ENCODE results near the gene PTPN11.

The PTPN11 gene

DNA sequence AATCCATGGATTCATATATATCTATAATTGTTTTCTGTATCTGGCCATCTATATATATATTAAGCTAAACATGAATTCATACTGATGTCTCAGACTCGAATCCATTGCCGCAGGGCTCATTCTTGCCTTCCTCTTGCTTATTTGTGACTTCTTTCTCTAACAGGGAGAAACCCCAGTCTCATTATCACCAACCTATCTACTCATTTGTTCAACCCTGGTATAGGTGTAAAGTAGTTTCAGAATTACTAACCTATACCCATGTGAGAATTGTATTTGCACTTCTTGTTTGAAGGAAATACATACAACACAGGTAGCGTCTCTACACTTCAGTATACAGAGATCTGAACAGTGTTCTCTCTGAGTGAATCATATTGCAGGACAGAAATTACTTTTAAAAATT lies 77.7 kb downstream of the PTPN11 start:
- no peaks in the 10 kb centered on the region for H3K4me1 ChIP-seq (ENCODE audit: control insufficient read depth in 1 of 2, insufficient read depth in 2 of 2, low read length in 2 of 2)
- H3K27ac ChIP-seq (ENCODE audit: low read depth, low read length): no peak overlapping the region
- no peak overlapping the region for H3K9ac ChIP-seq (ENCODE audit: low read depth in 1 of 2, low read length in 2 of 2)
- H3K9me3 ChIP-seq (ENCODE audit: control insufficient read depth in 1 of 2, low read length in 2 of 2): no peaks in the 10 kb centered on the region
- no peaks in the 10 kb centered on the region for H3K27me3 ChIP-seq (ENCODE audit: control insufficient read depth in 1 of 2, insufficient read depth in 2 of 2, low read length in 2 of 2)
- peaks cover 0 to 43% of the 10 kb centered on the region in 2 donors for H3K36me3 ChIP-seq (ENCODE audit: control insufficient read depth in 1 of 2, insufficient read depth in 2 of 2, low read length in 2 of 2)
- no peak overlapping the region for H3K4me3 ChIP-seq (ENCODE audit: low read depth in 1 of 2, low read length in 2 of 2)

- no peaks in the 10 kb centered on the region for H3K9me3 ChIP-seq (ENCODE audit: control insufficient read depth in 1 of 2, low read length in 2 of 2)
- no peaks in the 10 kb centered on the region for H3K27me3 ChIP-seq (ENCODE audit: control insufficient read depth in 1 of 2, insufficient read depth in 2 of 2, low read length in 2 of 2)
- no peak overlapping the region for H3K4me3 ChIP-seq (ENCODE audit: low read depth in 1 of 2, low read length in 2 of 2)
- no peak overlapping the region for H3K9ac ChIP-seq (ENCODE audit: low read depth in 1 of 2, low read length in 2 of 2)
- no peaks in the 10 kb centered on the region for H3K4me1 ChIP-seq (ENCODE audit: control insufficient read depth in 1 of 2, insufficient read depth in 2 of 2, low read length in 2 of 2)
- peaks cover 8 to 45% of the 10 kb centered on the region in 2 donors for H3K36me3 ChIP-seq (ENCODE audit: control insufficient read depth in 1 of 2, insufficient read depth in 2 of 2, low read length in 2 of 2)
- no peak overlapping the region for H3K27ac ChIP-seq (ENCODE audit: low read depth, low read length)
Observed at GRCh38 chr12:112498580-112498979, 79.8 kb downstream of the PTPN11 start.

DNA sequence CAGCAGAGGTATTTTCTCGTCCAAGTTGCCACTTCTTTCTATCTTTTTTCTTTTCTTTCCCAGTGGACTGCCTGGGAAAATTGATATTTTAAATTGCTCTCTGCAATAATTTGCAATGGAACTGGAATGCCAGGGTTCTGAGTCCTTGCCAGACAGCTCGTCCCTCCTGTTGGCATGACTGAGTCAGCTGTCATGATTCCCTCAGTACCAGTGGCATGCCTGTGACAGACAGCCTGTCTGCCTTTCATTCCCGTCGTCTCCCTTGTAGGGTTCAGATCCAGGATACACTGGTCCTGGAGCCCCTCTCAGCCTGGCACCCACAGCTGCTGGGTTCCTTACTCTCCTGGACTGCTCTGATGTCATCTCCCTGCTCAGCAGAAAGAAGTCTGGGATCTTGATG lies 84.8 kb downstream of the PTPN11 start:
- Histone ChIP-seq H3K9me3 (ENCODE audit: control insufficient read depth in 1 of 2, low read length in 2 of 2) (no peaks in the 10 kb centered on the region), H3K27me3 (ENCODE audit: control insufficient read depth in 1 of 2, insufficient read depth in 2 of 2, low read length in 2 of 2) (no peaks in the 10 kb centered on the region), H3K4me3 (ENCODE audit: low read depth in 1 of 2, low read length in 2 of 2) (no peak overlapping the region), H3K9ac (ENCODE audit: low read depth in 1 of 2, low read length in 2 of 2) (no peak overlapping the region), H3K36me3 (ENCODE audit: control insufficient read depth in 1 of 2, insufficient read depth in 2 of 2, low read length in 2 of 2) (peaks cover 23 to 56% of the 10 kb centered on the region in 2 donors), H3K4me1 (ENCODE audit: control insufficient read depth in 1 of 2, insufficient read depth in 2 of 2, low read length in 2 of 2) (no peaks in the 10 kb centered on the region), H3K27ac (ENCODE audit: low read depth, low read length) (no peak overlapping the region)

DNA sequence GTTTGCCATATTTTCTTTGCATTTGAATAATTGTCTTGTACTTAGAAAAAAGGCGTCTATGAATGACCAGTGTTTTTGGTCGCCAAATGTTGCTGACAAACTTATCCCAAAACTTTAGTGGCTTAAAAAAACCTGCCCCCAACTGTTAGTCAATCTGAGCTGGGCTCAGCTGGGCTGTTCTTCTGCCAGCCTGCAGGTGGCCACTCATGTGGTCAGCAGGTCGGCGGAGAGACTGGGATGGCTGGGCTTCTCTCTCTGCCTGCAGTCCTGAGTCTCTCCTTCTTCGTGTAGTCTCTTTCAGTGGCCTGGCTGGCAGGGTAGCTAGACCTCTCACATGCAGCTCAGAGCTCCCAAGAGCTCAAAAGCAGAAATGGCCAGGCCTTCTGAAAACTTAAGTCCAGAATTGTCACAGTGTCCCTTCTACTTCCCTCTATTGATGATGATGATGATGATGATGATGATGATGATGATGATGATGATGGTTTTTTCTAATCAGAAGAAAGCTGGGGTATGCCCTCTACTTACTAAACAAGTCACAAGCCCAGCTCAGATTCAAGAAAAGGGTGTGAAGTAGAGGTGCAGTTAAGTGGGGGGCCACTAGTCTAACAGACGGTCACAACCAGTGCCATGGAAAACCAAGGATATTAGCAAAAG lies 87.9 kb downstream of the PTPN11 start:
- Histone ChIP-seq H3K27me3 (ENCODE audit: control insufficient read depth in 1 of 2, insufficient read depth in 2 of 2, low read length in 2 of 2) (no peaks in the 10 kb centered on the region), H3K4me1 (ENCODE audit: control insufficient read depth in 1 of 2, insufficient read depth in 2 of 2, low read length in 2 of 2) (no peaks in the 10 kb centered on the region), H3K9me3 (ENCODE audit: control insufficient read depth in 1 of 2, low read length in 2 of 2) (no peaks in the 10 kb centered on the region), H3K36me3 (ENCODE audit: control insufficient read depth in 1 of 2, insufficient read depth in 2 of 2, low read length in 2 of 2) (peaks cover 23 to 55% of the 10 kb centered on the region in 2 donors), H3K9ac (ENCODE audit: low read depth in 1 of 2, low read length in 2 of 2) (no peak overlapping the region), H3K4me3 (ENCODE audit: low read depth in 1 of 2, low read length in 2 of 2) (no peak overlapping the region), H3K27ac (ENCODE audit: low read depth, low read length) (no peak overlapping the region)

DNA sequence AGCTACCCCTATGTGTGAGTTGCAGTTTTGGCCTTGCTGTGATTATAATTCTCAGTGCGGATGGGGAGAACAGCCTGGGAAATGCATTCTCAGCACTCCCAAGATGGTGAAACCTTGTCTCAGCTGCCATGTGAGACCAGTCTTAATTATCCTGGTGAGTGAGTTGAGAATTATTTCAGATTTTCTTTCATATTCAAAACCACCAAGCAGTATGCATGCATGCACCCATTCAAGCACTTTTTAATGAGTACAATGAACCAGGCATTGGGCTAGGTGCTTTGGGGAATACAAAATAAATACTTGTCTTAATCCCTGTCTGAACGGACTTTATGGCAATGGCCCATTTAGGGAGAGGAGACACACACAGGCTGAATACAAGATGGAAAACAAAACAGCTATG lies 94.7 kb downstream of the PTPN11 start:
- H3K36me3 ChIP-seq (ENCODE audit: control insufficient read depth in 1 of 2, insufficient read depth in 2 of 2, low read length in 2 of 2): peaks cover 0 to 5% of the 10 kb centered on the region in 2 donors

GRCh38 chr12:112514456-112514855 lies 95.7 kb downstream of the PTPN11 start:
- Histone ChIP-seq H3K9ac (ENCODE audit: low read depth in 1 of 2, low read length in 2 of 2) (no peak overlapping the region), H3K27ac (ENCODE audit: low read depth, low read length) (no peak overlapping the region)

More for the DNA sequence above, 94.7 kb downstream of the PTPN11 start:
- Histone ChIP-seq H3K27me3 (ENCODE audit: control insufficient read depth in 1 of 2, insufficient read depth in 2 of 2, low read length in 2 of 2) (no peaks in the 10 kb centered on the region), H3K9me3 (ENCODE audit: control insufficient read depth in 1 of 2, low read length in 2 of 2) (no peaks in the 10 kb centered on the region), H3K4me3 (ENCODE audit: low read depth in 1 of 2, low read length in 2 of 2) (no peak overlapping the region), H3K4me1 (ENCODE audit: control insufficient read depth in 1 of 2, insufficient read depth in 2 of 2, low read length in 2 of 2) (no peaks in the 10 kb centered on the region), H3K9ac (ENCODE audit: low read depth in 1 of 2, low read length in 2 of 2) (no peak overlapping the region), H3K27ac (ENCODE audit: low read depth, low read length) (no peak overlapping the region)

DNA sequence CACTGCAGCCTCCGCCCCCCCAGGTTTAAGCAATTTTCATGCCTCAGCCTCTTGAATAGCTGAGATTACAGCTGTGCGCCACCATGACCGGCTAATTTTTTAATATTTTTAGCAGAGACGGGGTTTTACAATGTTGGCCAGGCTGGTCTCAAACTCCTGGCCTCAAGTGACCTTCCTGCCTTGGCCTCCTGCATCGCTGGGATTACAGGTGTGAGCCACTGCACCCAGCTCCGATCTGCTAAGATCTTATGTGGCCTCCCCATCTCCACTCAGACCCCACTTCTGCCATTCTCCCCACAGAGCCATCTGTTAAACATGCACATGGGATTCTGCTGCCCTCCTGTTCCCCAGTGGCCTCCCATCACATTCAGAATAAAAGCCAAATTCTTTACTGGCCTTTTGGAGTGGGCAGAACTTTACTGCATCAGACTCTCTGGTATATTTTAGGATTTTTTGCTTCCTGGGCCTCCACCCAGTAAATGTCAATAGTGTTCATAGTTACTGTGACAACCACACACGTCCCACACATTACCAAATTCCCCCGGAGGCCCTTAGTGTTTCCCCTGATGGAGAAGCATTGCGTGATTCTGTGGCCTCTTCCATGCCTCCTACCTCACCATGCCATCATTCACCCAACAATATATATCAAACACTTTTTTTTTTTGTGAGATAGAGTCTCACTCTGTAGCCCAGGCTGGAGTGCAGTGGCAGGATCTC lies 96.3 kb downstream of the PTPN11 start:
- Histone ChIP-seq H3K9me3 (ENCODE audit: control insufficient read depth in 1 of 2, low read length in 2 of 2) (no peaks in the 10 kb centered on the region), H3K27me3 (ENCODE audit: control insufficient read depth in 1 of 2, insufficient read depth in 2 of 2, low read length in 2 of 2) (no peaks in the 10 kb centered on the region), H3K36me3 (ENCODE audit: control insufficient read depth in 1 of 2, insufficient read depth in 2 of 2, low read length in 2 of 2) (peaks cover 0 to 3% of the 10 kb centered on the region in 2 donors), H3K27ac (ENCODE audit: low read depth, low read length) (no peak overlapping the region), H3K4me1 (ENCODE audit: control insufficient read depth in 1 of 2, insufficient read depth in 2 of 2, low read length in 2 of 2) (no peaks in the 10 kb centered on the region), H3K4me3 (ENCODE audit: low read depth in 1 of 2, low read length in 2 of 2) (no peak overlapping the region), H3K9ac (ENCODE audit: low read depth in 1 of 2, low read length in 2 of 2) (no peak overlapping the region)

More at GRCh38 chr12:112514456-112514855, 95.7 kb downstream of the PTPN11 start:
- no peak overlapping the region for H3K4me3 ChIP-seq (ENCODE audit: low read depth in 1 of 2, low read length in 2 of 2)
- peaks cover 0 to 5% of the 10 kb centered on the region in 2 donors for H3K36me3 ChIP-seq (ENCODE audit: control insufficient read depth in 1 of 2, insufficient read depth in 2 of 2, low read length in 2 of 2)
- H3K9me3 ChIP-seq (ENCODE audit: control insufficient read depth in 1 of 2, low read length in 2 of 2): no peaks in the 10 kb centered on the region
- no peaks in the 10 kb centered on the region for H3K4me1 ChIP-seq (ENCODE audit: control insufficient read depth in 1 of 2, insufficient read depth in 2 of 2, low read length in 2 of 2)
- no peaks in the 10 kb centered on the region for H3K27me3 ChIP-seq (ENCODE audit: control insufficient read depth in 1 of 2, insufficient read depth in 2 of 2, low read length in 2 of 2)

GRCh38 chr12:112515868-112516267 lies 97.1 kb downstream of the PTPN11 start:
- H3K36me3 ChIP-seq (ENCODE audit: control insufficient read depth in 1 of 2, insufficient read depth in 2 of 2, low read length in 2 of 2): no peaks in the 10 kb centered on the region
- no peaks in the 10 kb centered on the region for H3K9me3 ChIP-seq (ENCODE audit: control insufficient read depth in 1 of 2, low read length in 2 of 2)
- H3K27ac ChIP-seq (ENCODE audit: low read depth, low read length): no peak overlapping the region
- H3K9ac ChIP-seq (ENCODE audit: low read depth in 1 of 2, low read length in 2 of 2): no peak overlapping the region
- H3K4me3 ChIP-seq (ENCODE audit: low read depth in 1 of 2, low read length in 2 of 2): no peak overlapping the region
- H3K4me1 ChIP-seq (ENCODE audit: control insufficient read depth in 1 of 2, insufficient read depth in 2 of 2, low read length in 2 of 2): no peaks in the 10 kb centered on the region
- no peaks in the 10 kb centered on the region for H3K27me3 ChIP-seq (ENCODE audit: control insufficient read depth in 1 of 2, insufficient read depth in 2 of 2, low read length in 2 of 2)

GRCh38 chr12:112517730-112518364 lies 99.1 kb downstream of the PTPN11 start:
- Histone ChIP-seq H3K9ac (ENCODE audit: low read depth in 1 of 2, low read length in 2 of 2) (no peak overlapping the region), H3K27me3 (ENCODE audit: control insufficient read depth in 1 of 2, insufficient read depth in 2 of 2, low read length in 2 of 2) (no peaks in the 10 kb centered on the region), H3K9me3 (ENCODE audit: control insufficient read depth in 1 of 2, low read length in 2 of 2) (no peaks in the 10 kb centered on the region), H3K27ac (ENCODE audit: low read depth, low read length) (no peak overlapping the region), H3K36me3 (ENCODE audit: control insufficient read depth in 1 of 2, insufficient read depth in 2 of 2, low read length in 2 of 2) (no peaks in the 10 kb centered on the region), H3K4me1 (ENCODE audit: control insufficient read depth in 1 of 2, insufficient read depth in 2 of 2, low read length in 2 of 2) (no peaks in the 10 kb centered on the region), H3K4me3 (ENCODE audit: low read depth in 1 of 2, low read length in 2 of 2) (no peak overlapping the region)

GRCh38 chr12:112518365-112518735 lies 99.6 kb downstream of the PTPN11 start:
- H3K27me3 ChIP-seq (ENCODE audit: control insufficient read depth in 1 of 2, insufficient read depth in 2 of 2, low read length in 2 of 2): no peaks in the 10 kb centered on the region
- no peaks in the 10 kb centered on the region for H3K4me1 ChIP-seq (ENCODE audit: control insufficient read depth in 1 of 2, insufficient read depth in 2 of 2, low read length in 2 of 2)
- H3K36me3 ChIP-seq (ENCODE audit: control insufficient read depth in 1 of 2, insufficient read depth in 2 of 2, low read length in 2 of 2): no peaks in the 10 kb centered on the region
- no peak overlapping the region for H3K9ac ChIP-seq (ENCODE audit: low read depth in 1 of 2, low read length in 2 of 2)
- H3K27ac ChIP-seq (ENCODE audit: low read depth, low read length): no peak overlapping the region
- no peaks in the 10 kb centered on the region for H3K9me3 ChIP-seq (ENCODE audit: control insufficient read depth in 1 of 2, low read length in 2 of 2)
- H3K4me3 ChIP-seq (ENCODE audit: low read depth in 1 of 2, low read length in 2 of 2): no peak overlapping the region
